SK-N-SH (cell line): Measurements from ENCODE around the gene MON2.

Source experiments
- EP300 ChIP-seq, 2 experiments: IDR thresholded peaks; 2 replicates each; pipeline versions ENCODE4 v1.4.0 to v1.6.1; 2012; ENCODE audit warnings: borderline replicate concordance in 1 of 2, low read depth in 1 of 2, low read length in 1 of 2
- FOXM1 ChIP-seq: IDR thresholded peaks from 2 replicates; pipeline ENCODE4 v1.4.0; 2012; ENCODE audit warnings: low read depth, mild to moderate bottlenecking
- GATA2 ChIP-seq: sonication (generic); formaldehyde crosslinking; IDR thresholded peaks from 2 replicates; pipeline ENCODE4 v1.5.0; 2020; ENCODE audit warnings: mild to moderate bottlenecking, missing genetic modification reagents
- MEF2A ChIP-seq: IDR thresholded peaks from 2 replicates; pipeline ENCODE4 v1.4.0; 2012; ENCODE audit warnings: low read depth, borderline replicate concordance
- MXI1 ChIP-seq: IDR thresholded peaks from 2 replicates; pipeline ENCODE4 v1.6.1; 2012; ENCODE audit warnings: mild to moderate bottlenecking, low read depth, low read length, improper control_type of control experiment
- POLR2AphosphoS5 ChIP-seq: IDR thresholded peaks from 2 replicates; pipeline ENCODE4 v1.6.1; 2012; ENCODE audit warnings: low read depth, low read length
- RAD21 ChIP-seq: IDR thresholded peaks from 2 replicates; pipeline ENCODE4 v1.6.1; 2012; ENCODE audit warnings: mild to moderate bottlenecking, low read length
- RCOR1 ChIP-seq: fragments of 150-350 bp; IDR thresholded peaks from 2 replicates; pipeline ENCODE4 v1.6.1; 2017; ENCODE audit warnings: antibody characterized with exemption, low read length
- RFX5 ChIP-seq: IDR thresholded peaks from 2 replicates; pipeline ENCODE4 v1.6.1; 2012; ENCODE audit warnings: mild to moderate bottlenecking, improper control_type of control experiment, low read length
- TAF1 ChIP-seq: IDR thresholded peaks from 2 replicates; pipeline ENCODE4 v1.6.1; 2012; ENCODE audit warnings: low read depth, mild to moderate bottlenecking, low read length, moderate library complexity, borderline replicate concordance
- TEAD4 ChIP-seq: IDR thresholded peaks from 2 replicates; pipeline ENCODE4 v1.4.0; 2012; ENCODE audit warnings: mild to moderate bottlenecking, borderline replicate concordance; ENCODE audit not compliant: insufficient read depth
- TF ChIP-seq, protein P1 (sequence below): fragments of 200-600 bp; sonication (generic); IDR thresholded peaks from 2 replicates; pipeline ENCODE4 v1.6.1; 2017; ENCODE audit warnings: antibody characterized with exemption, mild to moderate bottlenecking, moderate library complexity
- TF ChIP-seq, protein P2 (sequence below): IDR thresholded peaks from 2 replicates; pipeline ENCODE4; 2012

DNA sequence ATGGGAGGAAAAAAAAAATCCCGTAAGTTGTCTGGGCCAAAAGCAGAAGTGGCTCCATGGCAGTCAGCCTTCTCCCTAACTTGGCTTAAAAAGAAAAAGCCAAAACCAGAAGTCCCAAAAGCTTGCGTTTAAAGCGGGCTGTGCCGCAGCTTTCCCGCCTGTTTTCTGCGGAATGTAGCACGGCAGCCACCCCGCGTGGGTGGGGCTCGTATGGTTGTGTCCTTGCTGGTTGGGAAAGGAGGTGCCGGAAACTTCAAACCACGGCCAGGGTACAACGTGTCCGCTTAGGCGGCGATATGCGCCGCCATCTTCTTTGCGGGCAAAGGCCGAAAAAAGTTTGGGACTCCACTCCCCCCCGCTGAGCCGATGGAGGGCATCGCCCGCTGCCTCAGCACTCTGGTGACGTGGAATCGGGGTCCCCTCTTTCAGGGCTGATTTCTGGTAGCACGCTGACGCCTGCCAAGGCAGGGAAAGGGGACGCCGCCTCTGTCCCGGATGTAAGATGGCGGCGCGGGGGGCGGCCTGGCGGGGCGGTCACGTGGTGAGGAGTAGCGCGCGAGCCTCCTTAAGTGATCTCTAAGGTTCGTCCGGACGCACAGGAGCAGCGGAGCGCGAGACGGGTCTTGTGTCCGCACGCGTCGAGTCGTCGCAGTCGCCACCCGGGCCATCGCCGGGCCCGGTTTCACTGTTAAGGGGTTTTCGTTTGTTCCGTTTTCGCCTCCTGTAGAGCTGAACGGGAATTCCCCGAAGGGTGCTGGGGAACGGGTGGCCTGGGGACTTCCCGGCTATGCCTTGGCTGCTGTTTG is 135.8 kb downstream of the MON2 start:
- no peak for TF ChIP-seq FOXM1
- peak; percentile 92 for TF ChIP-seq POLR2AphosphoS5
- TF ChIP-seq, protein P1, sequence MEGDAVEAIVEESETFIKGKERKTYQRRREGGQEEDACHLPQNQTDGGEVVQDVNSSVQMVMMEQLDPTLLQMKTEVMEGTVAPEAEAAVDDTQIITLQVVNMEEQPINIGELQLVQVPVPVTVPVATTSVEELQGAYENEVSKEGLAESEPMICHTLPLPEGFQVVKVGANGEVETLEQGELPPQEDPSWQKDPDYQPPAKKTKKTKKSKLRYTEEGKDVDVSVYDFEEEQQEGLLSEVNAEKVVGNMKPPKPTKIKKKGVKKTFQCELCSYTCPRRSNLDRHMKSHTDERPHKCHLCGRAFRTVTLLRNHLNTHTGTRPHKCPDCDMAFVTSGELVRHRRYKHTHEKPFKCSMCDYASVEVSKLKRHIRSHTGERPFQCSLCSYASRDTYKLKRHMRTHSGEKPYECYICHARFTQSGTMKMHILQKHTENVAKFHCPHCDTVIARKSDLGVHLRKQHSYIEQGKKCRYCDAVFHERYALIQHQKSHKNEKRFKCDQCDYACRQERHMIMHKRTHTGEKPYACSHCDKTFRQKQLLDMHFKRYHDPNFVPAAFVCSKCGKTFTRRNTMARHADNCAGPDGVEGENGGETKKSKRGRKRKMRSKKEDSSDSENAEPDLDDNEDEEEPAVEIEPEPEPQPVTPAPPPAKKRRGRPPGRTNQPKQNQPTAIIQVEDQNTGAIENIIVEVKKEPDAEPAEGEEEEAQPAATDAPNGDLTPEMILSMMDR: no peak
- no peak for TF ChIP-seq RFX5
- TF ChIP-seq EP300 (IDR thresholded peaks at IDR 0.05; ENCODE audit: borderline replicate concordance in 1 of 2, low read depth in 1 of 2, low read length in 1 of 2): no peak
- TF ChIP-seq MEF2A: no peak; the same call in 1 of the 2 replicates
- peak; percentile 27; the same call in 1 of the 2 replicates for TF ChIP-seq GATA2 (CRISPR knock-in tag)
- TF ChIP-seq TAF1: peak; percentile 68; the same call in 1 of the 2 replicates
- peak; percentile 32; the same call in 1 of the 2 replicates for TF ChIP-seq TEAD4
- TF ChIP-seq, protein P2, sequence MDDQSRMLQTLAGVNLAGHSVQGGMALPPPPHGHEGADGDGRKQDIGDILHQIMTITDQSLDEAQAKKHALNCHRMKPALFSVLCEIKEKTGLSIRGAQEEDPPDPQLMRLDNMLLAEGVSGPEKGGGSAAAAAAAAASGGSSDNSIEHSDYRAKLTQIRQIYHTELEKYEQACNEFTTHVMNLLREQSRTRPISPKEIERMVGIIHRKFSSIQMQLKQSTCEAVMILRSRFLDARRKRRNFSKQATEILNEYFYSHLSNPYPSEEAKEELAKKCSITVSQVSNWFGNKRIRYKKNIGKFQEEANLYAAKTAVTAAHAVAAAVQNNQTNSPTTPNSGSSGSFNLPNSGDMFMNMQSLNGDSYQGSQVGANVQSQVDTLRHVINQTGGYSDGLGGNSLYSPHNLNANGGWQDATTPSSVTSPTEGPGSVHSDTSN: no peak; the same call in 1 of the 2 replicates
- TF ChIP-seq RCOR1: no peak
- peak; percentile 89 for TF ChIP-seq MXI1
- TF ChIP-seq RAD21: no peak
